Karpas-422 (cell line): ENCODE measurements around the gene ANKH. TPM values are rescaled to one million over a fixed set of nuclear protein-coding genes. Genes with fewer than 3 reads are reported as not detected.
A peak's percentile ranks its signal among the peaks of the same experiment; 100 is the strongest.
"Not testable (repeated sequence)": the region's sequence is repeated elsewhere in the genome, so short reads cannot be mapped to it uniquely, and the experiment has no call there.

ENCODE experiments used
- DNase-seq: peaks from one replicate; pipeline ENCODE4 v3.0.0-alpha.2; 2015
- H2AFZ ChIP-seq: fragments of 200-600 bp; sonication (generic); 2 replicates; pipeline ENCODE4 v1.6.1; 2014; ENCODE audit warnings: antibody characterized with exemption, low read length, mixed read lengths
- H3K27ac ChIP-seq: fragments of 200-600 bp; sonication (generic); 2 replicates; pipeline ENCODE4 v1.5.1; 2014; ENCODE audit warnings: mild to moderate bottlenecking, low read length, moderate library complexity
- H3K27me3 ChIP-seq: fragments of 200-600 bp; sonication (generic); 2 replicates; pipeline ENCODE4 v1.6.1; 2014; ENCODE audit warnings: low read length, mixed read lengths
- H3K36me3 ChIP-seq: fragments of 200-600 bp; sonication (generic); 2 replicates; pipeline ENCODE4 v1.6.1; 2014; ENCODE audit warnings: low read length, mixed read lengths; ENCODE audit not compliant: insufficient read depth
- H3K4me1 ChIP-seq: fragments of 200-600 bp; sonication (generic); 2 replicates; pipeline ENCODE4 v1.6.1; 2014; ENCODE audit warnings: mild to moderate bottlenecking, low read length, mixed read lengths
- H3K4me2 ChIP-seq: fragments of 200-600 bp; sonication (generic); 2 replicates; pipeline ENCODE4 v1.6.1; 2014; ENCODE audit warnings: low read length, low read depth, mild to moderate bottlenecking; ENCODE audit not compliant: poor library complexity, severe bottlenecking
- H3K4me3 ChIP-seq: fragments of 200-600 bp; sonication (generic); 2 replicates; pipeline ENCODE4 v1.5.1; 2014; ENCODE audit warnings: mild to moderate bottlenecking, antibody characterized with exemption, low read length, mixed read lengths
- H3K79me2 ChIP-seq: fragments of 200-600 bp; sonication (generic); 2 replicates; pipeline ENCODE4 v1.6.1; 2014; ENCODE audit warnings: mild to moderate bottlenecking, low read length, mixed read lengths
- H3K9ac ChIP-seq: fragments of 200-600 bp; sonication (generic); 2 replicates; pipeline ENCODE4 v1.6.0; 2014; ENCODE audit warnings: low read length
- H3K9me2 ChIP-seq: fragments of 200-600 bp; sonication (generic), shearing (Covaris generic); replicated peaks from 2 replicates; pipeline ENCODE4 v1.6.0; 2014; ENCODE audit warnings: mild to moderate bottlenecking, low read length, moderate library complexity; ENCODE audit not compliant: insufficient read depth
- H3K9me3 ChIP-seq: fragments of 300-700, 200-600 bp; sonication (generic); 2 replicates; pipeline ENCODE4 v1.6.1; 2014; ENCODE audit warnings: low read length, mixed read lengths
- H4K20me1 ChIP-seq: fragments of 200-600 bp; sonication (generic); 2 replicates; pipeline ENCODE4 v1.6.1; 2014; ENCODE audit warnings: mild to moderate bottlenecking, antibody characterized with exemption, low read length, low read depth; ENCODE audit not compliant: insufficient read depth
- total RNA-seq: library from RNA; depleted of rRNA; stranded (reverse); fragments of >200 nt; shearing (Covaris generic); gene quantifications from 2 replicates; pipeline ENCODE4 v1.2.3, GENCODE V29; 2014; ENCODE audit warnings: low replicate concordance

ANKH gene
- total RNA-seq, 1 experiment from 2014 or later = 0.75 TPM

DNA sequence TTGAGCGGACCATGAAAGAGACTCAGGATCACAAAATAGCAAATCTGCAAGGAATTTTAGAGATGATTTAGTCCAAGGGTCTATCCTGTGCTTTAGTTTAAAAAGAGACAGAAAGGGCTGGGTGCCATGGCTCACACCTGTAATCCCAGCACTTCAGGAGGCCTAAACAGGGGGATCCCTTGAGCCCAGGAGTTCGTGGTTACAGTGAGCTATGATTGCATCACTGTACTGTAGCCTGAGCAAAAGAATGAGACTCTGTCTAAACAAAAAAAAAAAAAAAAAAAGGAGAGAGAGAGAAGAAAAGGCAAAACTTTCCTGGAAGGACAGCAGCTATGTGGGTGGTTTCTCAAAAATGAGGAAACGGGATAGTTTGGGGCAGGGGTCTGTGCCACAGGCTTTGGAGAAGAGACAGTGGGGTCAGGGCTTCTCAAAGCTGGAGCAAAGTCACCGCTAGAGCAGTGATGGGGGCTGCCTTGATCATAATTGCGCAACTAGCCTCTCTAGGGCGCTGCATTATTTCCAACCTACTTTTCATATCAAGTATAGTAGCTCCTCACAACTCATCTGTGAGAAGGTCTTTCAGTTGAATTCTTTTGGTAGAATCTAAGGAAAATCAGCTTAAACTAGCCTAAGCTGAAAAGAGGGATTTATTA, 8.5 kb upstream of the ANKH start:
- H4K20me1 ChIP-seq = no peaks in the 10 kb centered on the region
- H3K9me3 ChIP-seq = no peaks in the 10 kb centered on the region
- no peaks in the 10 kb centered on the region for H3K79me2 ChIP-seq
- no peak for DNase-seq
- H3K9ac ChIP-seq = no peak overlapping the region
- no peak overlapping the region for H3K4me2 ChIP-seq
- no peak overlapping the region for H2AFZ ChIP-seq
- no peaks in the 10 kb centered on the region for H3K36me3 ChIP-seq
- H3K27me3 ChIP-seq = no peaks in the 10 kb centered on the region
- no peaks in the 10 kb centered on the region for H3K9me2 ChIP-seq
- H3K4me3 ChIP-seq = no peak overlapping the region
- H3K4me1 ChIP-seq = no peaks in the 10 kb centered on the region
- H3K27ac ChIP-seq = no peak overlapping the region

DNA sequence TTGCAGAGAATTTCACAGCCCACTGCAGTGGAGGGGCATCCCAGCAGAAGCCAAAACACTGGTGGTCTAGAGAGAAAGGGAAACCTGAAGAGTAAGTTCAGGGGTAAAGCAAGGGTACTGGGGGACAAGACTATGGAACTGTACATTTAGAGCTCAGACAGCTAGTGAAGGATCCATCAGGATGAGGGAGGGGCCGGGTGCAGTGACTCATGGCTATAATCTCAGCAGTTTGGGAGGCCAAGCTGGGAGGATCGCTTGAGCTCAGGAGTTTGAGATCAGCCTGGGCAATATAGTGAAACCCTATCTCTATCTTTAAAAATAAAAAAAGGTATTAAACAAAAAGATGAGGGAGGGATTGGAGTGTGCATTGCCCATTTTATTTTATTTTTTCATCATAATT, 7.8 kb upstream of the ANKH start:
- H3K36me3 ChIP-seq = no peaks in the 10 kb centered on the region
- no peaks in the 10 kb centered on the region for H3K27me3 ChIP-seq
- H3K4me2 ChIP-seq = no peak overlapping the region
- H4K20me1 ChIP-seq = no peaks in the 10 kb centered on the region
- no peak for DNase-seq
- no peaks in the 10 kb centered on the region for H3K9me3 ChIP-seq
- H3K9ac ChIP-seq = no peak overlapping the region
- no peak overlapping the region for H3K27ac ChIP-seq
- no peak overlapping the region for H3K4me3 ChIP-seq
- no peaks in the 10 kb centered on the region for H3K4me1 ChIP-seq
- no peaks in the 10 kb centered on the region for H3K9me2 ChIP-seq
- H2AFZ ChIP-seq = no peak overlapping the region
- no peaks in the 10 kb centered on the region for H3K79me2 ChIP-seq

DNA sequence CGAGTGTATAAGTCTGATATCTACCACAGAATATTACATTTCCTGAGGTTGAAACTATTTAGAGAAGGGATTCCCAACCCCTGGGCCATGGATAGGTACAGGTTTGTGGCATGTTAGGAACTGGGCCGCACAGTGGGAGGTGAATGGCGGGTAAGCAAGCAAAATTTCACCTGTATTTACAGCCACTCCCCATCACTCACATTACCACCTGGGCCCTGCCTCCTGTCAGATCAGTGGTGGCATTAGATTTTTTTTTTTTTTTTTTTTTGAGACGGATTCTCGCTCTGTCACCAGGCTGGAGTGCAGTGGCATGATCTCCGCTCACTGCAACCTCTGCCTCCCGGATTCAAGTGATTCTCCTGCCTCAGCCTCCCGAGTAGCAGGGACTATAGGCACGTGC, 6.6 kb upstream of the ANKH start:
- H2AFZ ChIP-seq, H3K4me2 ChIP-seq, H3K4me1 ChIP-seq, H3K9me2 ChIP-seq, H3K4me3 ChIP-seq, H3K27me3 ChIP-seq, H3K9me3 ChIP-seq, H3K27ac ChIP-seq, H3K9ac ChIP-seq, DNase-seq, H3K79me2 ChIP-seq, H3K36me3 ChIP-seq, H4K20me1 ChIP-seq: not testable (repeated sequence)

DNA sequence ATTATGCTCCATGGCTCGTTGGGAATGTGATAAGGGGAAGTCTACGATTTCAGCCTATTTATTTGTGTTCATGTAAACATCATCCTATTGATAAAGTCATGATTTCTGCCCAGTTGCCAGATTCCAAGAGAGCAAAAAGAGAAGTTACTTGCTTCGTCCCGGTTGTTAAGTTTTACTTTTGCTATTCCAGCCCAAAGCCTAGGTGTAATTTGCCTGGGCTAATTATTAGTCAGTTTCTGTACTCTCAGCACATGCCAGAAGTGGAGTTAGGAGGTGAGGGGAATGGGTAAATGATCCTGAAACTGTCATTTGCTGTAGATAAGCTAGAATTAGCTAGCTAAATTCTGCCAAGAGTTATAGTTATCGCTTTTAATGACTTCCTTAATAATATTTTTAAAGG, 4.5 kb upstream of the ANKH start:
- no peaks in the 10 kb centered on the region for H3K9me2 ChIP-seq
- H3K36me3 ChIP-seq = no peaks in the 10 kb centered on the region
- DNase-seq = no peak
- H4K20me1 ChIP-seq = no peaks in the 10 kb centered on the region
- no peak overlapping the region for H3K4me3 ChIP-seq
- no peak overlapping the region for H2AFZ ChIP-seq
- H3K9ac ChIP-seq = no peak overlapping the region
- H3K4me1 ChIP-seq = peaks cover 11% of the 10 kb centered on the region
- H3K27ac ChIP-seq = no peak overlapping the region
- no peaks in the 10 kb centered on the region for H3K79me2 ChIP-seq
- no peaks in the 10 kb centered on the region for H3K27me3 ChIP-seq
- H3K4me2 ChIP-seq = no peak overlapping the region
- no peaks in the 10 kb centered on the region for H3K9me3 ChIP-seq

DNA sequence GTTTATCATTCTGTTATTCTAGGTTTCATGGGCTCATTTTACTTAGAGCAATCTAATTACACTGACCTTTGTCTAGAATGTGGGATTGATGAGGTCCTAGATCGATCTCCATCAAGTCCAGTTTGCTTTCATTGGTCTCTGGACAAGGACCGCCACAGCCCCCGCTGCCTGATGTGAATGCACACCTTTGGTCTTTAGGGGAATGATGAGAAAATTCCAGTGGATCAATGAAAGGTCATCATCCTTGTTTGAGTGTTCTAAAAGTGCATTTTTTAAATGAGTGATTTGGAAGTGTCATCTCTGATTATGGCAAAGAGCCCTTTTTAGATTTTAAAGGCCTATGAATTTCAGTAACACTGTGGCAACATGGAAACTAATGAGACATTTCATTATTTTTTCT, 2.2 kb upstream of the ANKH start:
- Histone ChIP-seq H2AFZ (no peak overlapping the region), H4K20me1 (no peaks in the 10 kb centered on the region), H3K79me2 (no peaks in the 10 kb centered on the region), H3K9ac (no peak overlapping the region), H3K9me3 (no peaks in the 10 kb centered on the region), H3K27ac (no peak overlapping the region), H3K9me2 (no peaks in the 10 kb centered on the region), H3K4me1 (peaks cover 21% of the 10 kb centered on the region), H3K4me2 (no peak overlapping the region), H3K27me3 (no peaks in the 10 kb centered on the region), H3K36me3 (no peaks in the 10 kb centered on the region), H3K4me3 (no peak overlapping the region)
- DNase-seq = no peak

DNA sequence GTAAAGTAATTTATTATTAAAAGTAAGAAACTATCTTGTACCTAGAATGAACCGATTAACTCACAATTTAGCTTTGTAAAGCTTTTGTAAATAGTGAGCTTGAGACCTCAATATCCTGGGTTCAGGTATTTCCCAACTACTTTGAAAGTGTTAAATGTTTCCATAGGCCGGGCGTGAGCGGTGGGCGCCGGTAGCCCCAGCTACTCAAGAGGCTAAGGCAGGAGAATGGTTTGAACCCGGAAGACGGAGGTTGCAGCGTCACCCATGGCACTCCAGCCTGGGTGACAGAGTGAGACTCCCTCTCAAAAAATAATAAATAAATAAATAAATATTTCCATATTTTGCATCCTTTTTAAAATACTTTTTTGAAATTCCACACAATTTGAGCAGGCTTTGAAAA, 1.5 kb upstream of the ANKH start:
- H3K36me3 ChIP-seq = no peaks in the 10 kb centered on the region
- no peak overlapping the region for H3K4me2 ChIP-seq
- H2AFZ ChIP-seq = no peak overlapping the region
- H3K4me3 ChIP-seq = no peak overlapping the region
- H3K9ac ChIP-seq = no peak overlapping the region
- peaks cover 21% of the 10 kb centered on the region for H3K4me1 ChIP-seq
- H3K9me3 ChIP-seq = no peaks in the 10 kb centered on the region
- no peaks in the 10 kb centered on the region for H3K79me2 ChIP-seq
- H4K20me1 ChIP-seq = no peaks in the 10 kb centered on the region
- H3K27me3 ChIP-seq = no peaks in the 10 kb centered on the region
- DNase-seq = no peak
- no peaks in the 10 kb centered on the region for H3K9me2 ChIP-seq
- H3K27ac ChIP-seq = no peak overlapping the region

- Histone ChIP-seq H2AFZ (no peak overlapping the region), H3K4me3 (peak overlapping the region; percentile 44; the same call in 1 of the 2 replicates), H3K9ac (peak overlapping the region; percentile 45; the same call in 1 of the 2 replicates), H3K27me3 (no peaks in the 10 kb centered on the region), H4K20me1 (no peaks in the 10 kb centered on the region), H3K27ac (no peak overlapping the region), H3K79me2 (no peaks in the 10 kb centered on the region), H3K36me3 (no peaks in the 10 kb centered on the region), H3K4me1 (peaks cover 21% of the 10 kb centered on the region), H3K9me2 (no peaks in the 10 kb centered on the region), H3K4me2 (peak overlapping the region; percentile 38), H3K9me3 (no peaks in the 10 kb centered on the region)
- DNase-seq = peak; percentile 49
Observed at GRCh38 chr5:14872070-14872989, 752 bp upstream of the ANKH start.

GRCh38 chr5:14870337-14871213, 1.0 kb downstream of the ANKH start:
- Histone ChIP-seq H3K27ac (no peak overlapping the region), H3K4me2 (peak overlapping the region; percentile 41)

More at GRCh38 chr5:14870337-14871213, 1.0 kb downstream of the ANKH start:
- H3K79me2 ChIP-seq = no peaks in the 10 kb centered on the region
- H3K4me3 ChIP-seq = peak overlapping the region; percentile 38; the same call in 1 of the 2 replicates
- H3K27me3 ChIP-seq = no peaks in the 10 kb centered on the region
- no peaks in the 10 kb centered on the region for H3K9me3 ChIP-seq
- peaks cover 21% of the 10 kb centered on the region for H3K4me1 ChIP-seq
- no peak overlapping the region; the same call in 1 of the 2 replicates for H2AFZ ChIP-seq
- H3K36me3 ChIP-seq = no peaks in the 10 kb centered on the region
- no peaks in the 10 kb centered on the region for H4K20me1 ChIP-seq
- DNase-seq = no peak
- H3K9me2 ChIP-seq = no peaks in the 10 kb centered on the region
- H3K9ac ChIP-seq = no peak overlapping the region
